ENCODE results near the gene ARAP1.

Gene ARAP1

DNA sequence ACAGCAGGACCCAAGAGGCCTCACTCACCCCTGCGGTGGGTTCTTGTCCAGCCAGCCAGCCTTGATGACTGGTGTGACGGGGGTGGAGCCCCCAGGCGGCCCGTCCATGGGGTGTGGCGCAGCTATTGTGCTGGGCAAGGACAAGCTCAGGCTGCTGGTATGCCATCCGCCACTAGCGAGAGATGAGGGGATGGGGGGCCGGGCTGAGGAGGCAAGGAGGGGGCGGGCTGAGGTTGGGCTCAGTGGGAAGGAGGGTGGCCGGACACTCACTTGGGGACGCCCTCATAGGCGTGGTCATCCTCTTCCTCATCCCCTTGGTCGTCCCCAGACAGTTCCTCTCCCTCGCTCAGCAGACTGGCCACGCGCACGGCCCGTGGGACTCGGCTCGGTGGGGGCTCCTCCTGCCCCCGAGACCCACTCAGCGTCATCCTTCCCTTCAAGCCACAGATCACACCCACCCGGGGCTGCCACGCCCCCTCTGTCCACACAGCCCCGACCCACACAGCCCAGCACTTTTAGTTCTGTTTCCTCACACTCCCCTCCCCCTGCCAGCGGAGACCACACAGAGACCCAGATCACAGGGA lies 39.9 kb downstream of the ARAP1 start:
- TF ChIP-seq MYC (IDR thresholded peaks at IDR 0.05; ENCODE audit: low read depth, low read length), result no peak
- TF ChIP-seq, protein P1, sequence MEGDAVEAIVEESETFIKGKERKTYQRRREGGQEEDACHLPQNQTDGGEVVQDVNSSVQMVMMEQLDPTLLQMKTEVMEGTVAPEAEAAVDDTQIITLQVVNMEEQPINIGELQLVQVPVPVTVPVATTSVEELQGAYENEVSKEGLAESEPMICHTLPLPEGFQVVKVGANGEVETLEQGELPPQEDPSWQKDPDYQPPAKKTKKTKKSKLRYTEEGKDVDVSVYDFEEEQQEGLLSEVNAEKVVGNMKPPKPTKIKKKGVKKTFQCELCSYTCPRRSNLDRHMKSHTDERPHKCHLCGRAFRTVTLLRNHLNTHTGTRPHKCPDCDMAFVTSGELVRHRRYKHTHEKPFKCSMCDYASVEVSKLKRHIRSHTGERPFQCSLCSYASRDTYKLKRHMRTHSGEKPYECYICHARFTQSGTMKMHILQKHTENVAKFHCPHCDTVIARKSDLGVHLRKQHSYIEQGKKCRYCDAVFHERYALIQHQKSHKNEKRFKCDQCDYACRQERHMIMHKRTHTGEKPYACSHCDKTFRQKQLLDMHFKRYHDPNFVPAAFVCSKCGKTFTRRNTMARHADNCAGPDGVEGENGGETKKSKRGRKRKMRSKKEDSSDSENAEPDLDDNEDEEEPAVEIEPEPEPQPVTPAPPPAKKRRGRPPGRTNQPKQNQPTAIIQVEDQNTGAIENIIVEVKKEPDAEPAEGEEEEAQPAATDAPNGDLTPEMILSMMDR (IDR thresholded peaks at IDR 0.05; ENCODE audit: low read depth, low read length), result no peak
- no peak for TF ChIP-seq POLR2A (IDR thresholded peaks at IDR 0.05; ENCODE audit: extremely low read depth, insufficient read length)
- TF ChIP-seq MAX (IDR thresholded peaks at IDR 0.05; ENCODE audit: low read depth, low read length), result no peak
- no peak overlapping the region for H3K4me3 ChIP-seq (ENCODE audit: low read depth, low read length)
- no peak for DNase-seq (ENCODE audit: low read depth)

- no peak for TF ChIP-seq POLR2A (IDR thresholded peaks at IDR 0.05; ENCODE audit: extremely low read depth, insufficient read length)
- TF ChIP-seq MAX (IDR thresholded peaks at IDR 0.05; ENCODE audit: low read depth, low read length), result no peak
- TF ChIP-seq MYC (IDR thresholded peaks at IDR 0.05; ENCODE audit: low read depth, low read length), result no peak
- TF ChIP-seq, protein P1 (IDR thresholded peaks at IDR 0.05; ENCODE audit: low read depth, low read length), result no peak
- DNase-seq (ENCODE audit: low read depth), result no peak
- no peak overlapping the region for H3K4me3 ChIP-seq (ENCODE audit: low read depth, low read length)
Measured at GRCh38 chr11:72711141-72711540, 41.1 kb downstream of the ARAP1 start.

GRCh38 chr11:72710278-72710677 lies 41.9 kb downstream of the ARAP1 start:
- TF ChIP-seq MYC (IDR thresholded peaks at IDR 0.05; ENCODE audit: low read depth, low read length) (no peak), POLR2A (IDR thresholded peaks at IDR 0.05; ENCODE audit: extremely low read depth, insufficient read length) (no peak), MAX (IDR thresholded peaks at IDR 0.05; ENCODE audit: low read depth, low read length) (no peak)
- TF ChIP-seq, protein P1 (IDR thresholded peaks at IDR 0.05; ENCODE audit: low read depth, low read length), result no peak
- no peak for DNase-seq (ENCODE audit: low read depth)
- no peak overlapping the region for H3K4me3 ChIP-seq (ENCODE audit: low read depth, low read length)

DNA sequence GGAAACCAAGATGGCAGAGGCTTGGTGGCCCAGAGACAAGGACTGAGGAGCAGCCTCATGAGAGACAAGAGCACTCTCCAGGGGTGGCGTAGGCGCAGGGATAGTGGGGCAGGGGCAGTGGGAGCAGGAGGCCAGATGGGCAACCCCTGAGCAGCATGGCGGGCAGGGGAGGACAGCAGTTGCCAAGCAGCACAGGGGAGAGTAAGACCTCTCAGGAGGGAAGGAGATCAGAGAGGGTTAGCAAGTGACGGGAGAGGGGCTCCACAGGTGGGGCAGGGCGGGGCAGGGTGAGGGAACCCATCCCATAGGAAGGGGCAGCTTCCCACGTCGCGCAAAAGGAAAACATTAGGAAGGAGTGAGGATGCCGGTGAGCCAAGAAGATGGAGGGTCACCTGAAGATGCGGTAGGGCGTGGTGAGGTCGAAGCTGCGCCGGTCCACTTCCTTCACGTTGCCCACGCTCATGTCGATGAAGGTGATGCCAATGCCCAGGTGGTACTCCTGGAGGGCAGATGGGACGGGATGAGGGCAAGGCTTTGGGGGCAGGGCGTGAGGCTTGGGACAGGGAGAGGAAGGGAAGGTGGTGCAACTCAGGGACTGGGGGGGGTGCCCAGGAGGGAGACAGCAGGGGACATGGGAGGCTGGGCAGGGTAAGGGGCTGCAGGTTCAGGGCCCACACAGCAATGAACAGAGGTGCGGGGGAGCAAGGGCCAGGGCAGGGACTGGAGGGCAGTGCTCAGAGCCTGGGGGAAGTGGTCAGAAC lies 42.5 kb downstream of the ARAP1 start:
- no peak overlapping the region for H3K4me3 ChIP-seq (ENCODE audit: low read depth, low read length)
- TF ChIP-seq, protein P1 (IDR thresholded peaks at IDR 0.05; ENCODE audit: low read depth, low read length), result no peak
- TF ChIP-seq MYC (IDR thresholded peaks at IDR 0.05; ENCODE audit: low read depth, low read length) (no peak), POLR2A (IDR thresholded peaks at IDR 0.05; ENCODE audit: extremely low read depth, insufficient read length) (no peak), MAX (IDR thresholded peaks at IDR 0.05; ENCODE audit: low read depth, low read length) (no peak)
- DNase-seq (ENCODE audit: low read depth), result no peak

- no peak for TF ChIP-seq MYC (IDR thresholded peaks at IDR 0.05; ENCODE audit: low read depth, low read length)
- TF ChIP-seq, protein P1 (IDR thresholded peaks at IDR 0.05; ENCODE audit: low read depth, low read length), result no peak
- no peak for TF ChIP-seq POLR2A (IDR thresholded peaks at IDR 0.05; ENCODE audit: extremely low read depth, insufficient read length)
- TF ChIP-seq MAX (IDR thresholded peaks at IDR 0.05; ENCODE audit: low read depth, low read length), result no peak
- no peak overlapping the region for H3K4me3 ChIP-seq (ENCODE audit: low read depth, low read length)
- DNase-seq (ENCODE audit: low read depth), result no peak
Measured at GRCh38 chr11:72707032-72707431, 45.2 kb downstream of the ARAP1 start.
